Embryonic facial prominence (tissue), 1 donor: ENCODE measurements around the gene TMEM72.
A peak's percentile ranks its signal among the peaks of the same experiment; 100 is the strongest.
"Not testable (repeated sequence)": the region's sequence is repeated elsewhere in the genome, so short reads cannot be mapped to it uniquely, and the experiment has no call there.

Experiments used
- DNase-seq: peaks from one replicate; pipeline ENCODE4 v3.0.0-alpha.2; 2016; ENCODE audit errors: extremely low spot score

Gene TMEM72

DNA sequence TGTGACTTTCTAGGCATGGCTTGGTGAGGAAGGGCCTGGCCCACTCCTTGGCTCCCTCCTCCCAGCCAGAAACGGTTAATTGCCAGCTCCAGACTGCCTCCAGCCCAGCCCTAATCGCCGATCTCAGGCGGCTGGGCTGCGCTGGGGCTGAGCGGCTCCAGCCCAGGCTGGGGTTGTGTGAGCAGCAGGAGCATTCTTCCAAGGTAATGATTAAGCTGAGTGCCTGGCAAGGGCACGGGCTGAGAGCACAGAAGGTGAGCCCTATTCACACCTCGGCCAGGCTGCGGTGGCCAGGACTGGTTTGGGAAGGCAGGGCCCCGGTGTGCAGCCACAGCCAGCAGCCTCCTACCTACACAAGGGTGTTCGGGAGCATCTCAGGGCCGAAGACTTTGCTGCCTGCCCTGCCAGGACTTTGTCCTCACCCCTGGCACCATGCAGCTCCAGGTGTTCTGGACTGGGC, at the start of gene TMEM72:
TSS of gene TMEM72 (plus strand) at position 257 of the 460 bp plus-strand sequence. CDS start at position 433, 176 bp downstream.
- DNase-seq = no peak

GRCh38 chr10:44862006-44862751, 49.0 kb upstream of the TMEM72 start:
- no peak for DNase-seq

GRCh38 chr10:44862924-44863323, 48.2 kb upstream of the TMEM72 start:
- no peak for DNase-seq

- no peak for DNase-seq
Measured at GRCh38 chr10:44863344-44864047, 47.6 kb upstream of the TMEM72 start.

GRCh38 chr10:44864051-44864450, 47.1 kb upstream of the TMEM72 start:
- no peak for DNase-seq

GRCh38 chr10:44864637-44865288, 46.4 kb upstream of the TMEM72 start:
- peak; percentile 80 for DNase-seq

GRCh38 chr10:44865289-44865671, 45.9 kb upstream of the TMEM72 start:
- no peak for DNase-seq

GRCh38 chr10:44866367-44866766, 44.8 kb upstream of the TMEM72 start:
- not testable (repeated sequence) for DNase-seq

GRCh38 chr10:44870031-44870430, 41.1 kb upstream of the TMEM72 start:
- DNase-seq = no peak

DNA sequence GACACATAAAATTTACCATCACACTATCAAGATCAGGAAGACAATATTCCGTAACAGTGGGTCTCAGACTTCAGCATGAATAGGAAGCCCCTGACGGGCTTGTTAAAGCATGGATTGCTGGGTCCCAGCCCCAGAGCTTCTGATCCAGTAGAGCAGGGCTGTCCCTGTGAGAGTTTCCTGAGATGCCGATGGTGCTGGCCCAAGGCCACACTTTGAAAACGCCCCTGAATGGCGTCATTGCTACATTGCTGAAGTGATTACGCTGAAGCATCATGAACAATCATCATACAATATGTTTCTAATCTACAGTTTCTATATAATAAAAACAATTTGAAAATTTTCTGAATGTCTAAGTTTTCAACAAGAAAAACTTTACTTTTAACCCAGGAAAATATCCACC, 38.0 kb upstream of the TMEM72 start:
- DNase-seq = peak; percentile 52

DNA sequence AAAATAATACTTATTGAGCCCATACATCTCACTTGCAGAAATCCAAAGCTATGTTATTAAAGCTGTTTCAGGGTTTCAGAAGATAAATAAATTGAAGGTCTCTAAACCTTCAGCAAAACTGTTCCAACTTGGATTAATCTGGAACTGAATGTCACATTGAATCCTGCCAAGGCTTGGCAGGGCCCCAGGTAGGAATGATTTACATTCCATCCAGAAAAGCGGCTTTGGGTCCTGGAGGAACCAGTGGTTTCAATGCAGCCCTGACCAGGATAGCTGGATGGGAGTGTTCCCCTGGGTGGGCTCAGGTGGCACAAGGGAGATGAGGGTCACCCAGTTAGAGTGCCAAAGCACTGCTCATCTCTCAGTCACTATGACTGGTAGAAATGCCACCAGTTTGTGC, 37.0 kb upstream of the TMEM72 start:
- no peak for DNase-seq

GRCh38 chr10:44878706-44879530, 32.2 kb upstream of the TMEM72 start:
- DNase-seq = peak; percentile 88

- DNase-seq = no peak
Measured at GRCh38 chr10:44879531-44879899, 31.6 kb upstream of the TMEM72 start.

GRCh38 chr10:44880090-44880715, 30.9 kb upstream of the TMEM72 start:
- DNase-seq = no peak

DNA sequence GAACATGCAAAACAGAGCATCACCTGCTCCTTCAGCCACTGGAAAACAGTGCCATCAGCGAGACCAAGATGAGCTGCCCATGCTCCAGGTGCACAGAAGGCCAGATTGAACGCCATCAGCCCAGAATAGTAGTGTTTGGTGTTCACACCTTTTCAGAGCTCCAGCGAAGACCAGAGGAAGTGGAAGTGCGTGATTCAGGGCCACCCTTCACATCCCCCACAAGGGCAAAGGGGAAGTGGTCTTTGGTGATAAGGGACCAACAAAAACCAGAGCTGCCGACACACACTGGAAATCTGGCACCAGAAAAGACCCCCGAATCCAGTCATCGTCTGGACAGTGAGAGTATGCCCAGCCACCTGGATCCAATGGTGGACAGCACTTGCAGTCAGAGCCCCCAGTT, 29.5 kb upstream of the TMEM72 start:
- no peak for DNase-seq

DNA sequence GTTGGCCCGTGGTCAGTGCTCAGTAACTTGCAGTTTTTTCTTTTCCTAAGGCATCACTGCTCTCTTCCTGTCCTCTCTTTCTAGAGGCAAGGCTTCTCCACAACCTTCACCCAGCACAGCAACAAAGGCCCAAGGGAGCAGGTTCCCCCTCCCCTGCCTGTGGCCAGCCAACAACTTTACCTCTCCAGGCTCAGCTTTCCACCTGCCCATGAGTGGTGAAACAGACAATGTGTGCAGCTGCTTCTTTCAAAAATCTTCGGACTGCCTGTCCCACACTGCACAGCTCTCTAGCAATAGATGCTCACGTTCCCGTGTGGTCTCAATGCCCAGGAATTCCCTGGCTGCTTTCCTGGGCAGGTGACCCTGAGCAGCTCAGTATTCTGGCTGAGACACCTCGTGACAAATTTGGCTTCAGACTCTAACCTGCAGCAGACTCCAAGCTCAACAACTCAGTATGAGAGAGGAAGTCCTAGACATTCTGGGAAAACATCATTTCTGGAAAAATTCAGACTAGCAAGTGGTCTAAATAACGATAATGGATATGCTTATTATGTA, 28.9 kb upstream of the TMEM72 start:
- no peak for DNase-seq

DNA sequence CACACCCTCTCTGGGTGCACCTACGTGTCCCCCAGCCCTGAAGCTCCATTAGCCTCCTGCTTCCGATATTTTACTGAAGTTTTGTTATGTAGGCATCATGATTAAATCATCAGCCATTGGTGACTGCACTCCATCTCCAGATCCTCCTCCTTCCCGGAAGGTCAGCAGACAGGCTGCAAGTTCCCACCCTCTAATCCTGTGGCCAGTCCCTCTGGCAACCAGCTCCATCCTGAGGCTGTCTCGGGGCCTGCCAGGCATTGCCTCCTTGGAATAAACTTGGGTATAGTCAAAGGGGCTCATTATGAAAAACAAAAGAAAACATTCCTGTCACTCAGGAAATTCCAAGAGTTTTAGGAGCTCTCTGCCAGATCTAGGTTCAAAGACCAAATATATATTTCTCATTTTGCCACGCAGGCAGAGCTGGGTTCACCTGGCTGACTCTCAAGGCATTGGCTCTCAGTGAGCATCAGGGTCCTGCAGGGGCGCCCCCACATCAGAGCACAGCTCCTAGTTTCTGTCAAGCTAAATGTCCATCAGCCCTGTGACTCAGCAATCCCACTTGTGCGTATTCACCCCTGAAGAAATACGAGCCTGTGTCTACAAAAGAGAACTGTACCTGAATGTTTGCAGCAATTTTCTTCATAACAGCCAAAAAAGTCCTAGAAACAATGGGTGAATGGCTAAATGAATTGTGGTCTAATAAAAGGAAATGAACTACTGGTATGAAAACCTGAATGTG, 27.4 kb upstream of the TMEM72 start:
- no peak for DNase-seq

- no peak for DNase-seq
Measured at GRCh38 chr10:44885710-44886109, 25.4 kb upstream of the TMEM72 start.

- DNase-seq = no peak
Measured at GRCh38 chr10:44886966-44887365, 24.2 kb upstream of the TMEM72 start.

- no peak for DNase-seq
Measured at GRCh38 chr10:44888886-44889285, 22.3 kb upstream of the TMEM72 start.
